ENCODE results near the gene TNRC18. TPM values are rescaled to one million over a fixed set of nuclear protein-coding genes. Genes with fewer than 3 reads are reported as not detected.

Gene TNRC18
- total RNA-seq, 2 experiments from 2014 or later, result 12.2 to 64.2 TPM

- no peaks in the 10 kb centered on the region for H4K20me1 ChIP-seq (ENCODE audit: insufficient read depth, low read length)
- H3K4me2 ChIP-seq (ENCODE audit: low read length), result peak overlapping the region; percentile 51; the same call in 1 of the 2 replicates
- peaks cover 10% of the 10 kb centered on the region for H3K4me1 ChIP-seq (ENCODE audit: insufficient read depth, low read length, poor library complexity, severe bottlenecking)
- no peaks in the 10 kb centered on the region for H3K9me3 ChIP-seq (ENCODE audit: low read length)
- no peak for TF ChIP-seq EZH2phosphoT487 (IDR thresholded peaks at IDR 0.05; ENCODE audit: borderline replicate concordance, low read depth, low read length)
- no TSS peak for BruUV-seq (replicated peaks)
- no peak overlapping the region for H3K27ac ChIP-seq (ENCODE audit: low read depth, low read length, poor library complexity, severe bottlenecking)
- H3K36me3 ChIP-seq (ENCODE audit: insufficient read depth, low read length), result peaks cover 32% of the 10 kb centered on the region
- no peaks in the 10 kb centered on the region for H3K79me2 ChIP-seq (ENCODE audit: insufficient read depth, low read depth, low read length)
- CTCF ChIA-PET (ENCODE audit: unreplicated experiment), result no interaction called here
- H3K9me2 ChIP-seq (ENCODE audit: insufficient read depth, low read length), result no peaks in the 10 kb centered on the region
- no peak overlapping the region for H3K4me3 ChIP-seq (ENCODE audit: low read depth, low read length, poor library complexity, severe bottlenecking)
- intact Hi-C loops (cut with micrococcal nuclease; ENCODE audit: unreplicated experiment), result no loop called here
- H2AFZ ChIP-seq (ENCODE audit: low read length), result no peak overlapping the region
- POLR2A ChIA-PET, result no interaction called here
- DNase-seq (ENCODE audit: low spot score), result peak; percentile 25
These were observed 69.0 kb downstream of the TNRC18 start for GRCh38 chr7:5354460-5355232.

DNA sequence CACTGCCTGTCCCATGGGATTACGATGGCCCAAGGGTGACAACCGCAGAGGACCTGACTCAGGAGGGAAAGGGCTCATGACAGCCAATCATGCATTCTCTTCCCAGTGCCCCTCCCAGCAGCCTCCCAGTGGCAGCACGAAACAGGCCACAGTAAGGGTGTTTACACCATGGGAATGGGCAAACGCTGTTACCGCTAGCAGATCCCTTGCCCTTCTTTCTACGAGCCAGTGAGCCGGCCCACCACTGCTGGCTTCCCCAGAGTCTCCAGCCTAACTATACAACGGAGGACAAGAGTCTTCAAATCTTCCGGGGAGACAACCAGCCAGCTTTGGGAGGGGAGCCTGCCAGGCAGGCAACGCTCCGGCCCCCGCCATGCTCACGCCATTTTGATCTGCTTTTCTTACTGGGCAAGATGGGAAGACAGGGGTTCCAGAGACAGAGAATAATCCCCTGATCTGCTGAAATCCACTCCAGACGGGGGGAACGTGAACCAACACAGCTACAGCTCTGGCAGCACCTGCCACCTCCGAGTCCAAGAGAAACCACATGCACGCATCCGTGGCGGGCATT is 71.1 kb downstream of the TNRC18 start:
- CTCF ChIA-PET (ENCODE audit: unreplicated experiment), result no interaction called here
- H3K36me3 ChIP-seq (ENCODE audit: insufficient read depth, low read length), result peaks cover 14% of the 10 kb centered on the region

More for the DNA sequence above, 71.1 kb downstream of the TNRC18 start:
- no peak for TF ChIP-seq EZH2phosphoT487 (IDR thresholded peaks at IDR 0.05; ENCODE audit: borderline replicate concordance, low read depth, low read length)
- no peak for TF ChIP-seq CTCF (conservative IDR thresholded peaks at IDR 0.05; ENCODE audit: low read length)
- no peak overlapping the region for H2AFZ ChIP-seq (ENCODE audit: low read length)
- H3K9me2 ChIP-seq (ENCODE audit: insufficient read depth, low read length), result no peaks in the 10 kb centered on the region
- no peaks in the 10 kb centered on the region for H3K9me3 ChIP-seq (ENCODE audit: low read length)
- H3K4me2 ChIP-seq (ENCODE audit: low read length), result no peak overlapping the region
- POLR2A ChIA-PET, result no interaction called here
- intact Hi-C loops (cut with micrococcal nuclease; ENCODE audit: unreplicated experiment), result no loop called here
- BruUV-seq (replicated peaks), result no TSS peak
- no peak for DNase-seq (ENCODE audit: low spot score)
- no peaks in the 10 kb centered on the region for H3K79me2 ChIP-seq (ENCODE audit: insufficient read depth, low read depth, low read length)
- H3K4me3 ChIP-seq (ENCODE audit: low read depth, low read length, poor library complexity, severe bottlenecking), result no peak overlapping the region
- peaks cover 10% of the 10 kb centered on the region for H3K4me1 ChIP-seq (ENCODE audit: insufficient read depth, low read length, poor library complexity, severe bottlenecking)
- H4K20me1 ChIP-seq (ENCODE audit: insufficient read depth, low read length), result no peaks in the 10 kb centered on the region
- H3K27ac ChIP-seq (ENCODE audit: low read depth, low read length, poor library complexity, severe bottlenecking), result no peak overlapping the region
